ENCODE results near the gene AIP.
"Not testable (repeated sequence)": the region's sequence is repeated elsewhere in the genome, so short reads cannot be mapped to it uniquely, and the experiment has no call there.

AIP gene

DNA sequence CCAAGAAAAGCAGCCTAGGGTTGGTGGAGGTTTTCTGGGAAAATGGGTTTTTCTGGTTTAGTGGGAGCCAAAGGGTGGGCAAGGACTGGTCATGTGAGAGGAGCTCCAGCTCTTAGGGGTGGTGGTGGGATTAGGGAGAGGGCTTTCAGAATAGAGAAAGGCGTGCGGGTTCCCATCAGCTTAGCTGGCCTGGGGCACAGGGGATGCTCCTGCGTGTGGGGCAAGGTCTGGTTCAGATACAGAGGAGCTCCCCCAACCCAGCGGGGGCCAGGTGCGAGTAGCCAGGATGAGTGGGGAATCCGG is 14.4 kb upstream of the AIP start:
- FAIRE-seq (no peak), DNase-seq (ENCODE audit: low spot score) (no peak)

DNA sequence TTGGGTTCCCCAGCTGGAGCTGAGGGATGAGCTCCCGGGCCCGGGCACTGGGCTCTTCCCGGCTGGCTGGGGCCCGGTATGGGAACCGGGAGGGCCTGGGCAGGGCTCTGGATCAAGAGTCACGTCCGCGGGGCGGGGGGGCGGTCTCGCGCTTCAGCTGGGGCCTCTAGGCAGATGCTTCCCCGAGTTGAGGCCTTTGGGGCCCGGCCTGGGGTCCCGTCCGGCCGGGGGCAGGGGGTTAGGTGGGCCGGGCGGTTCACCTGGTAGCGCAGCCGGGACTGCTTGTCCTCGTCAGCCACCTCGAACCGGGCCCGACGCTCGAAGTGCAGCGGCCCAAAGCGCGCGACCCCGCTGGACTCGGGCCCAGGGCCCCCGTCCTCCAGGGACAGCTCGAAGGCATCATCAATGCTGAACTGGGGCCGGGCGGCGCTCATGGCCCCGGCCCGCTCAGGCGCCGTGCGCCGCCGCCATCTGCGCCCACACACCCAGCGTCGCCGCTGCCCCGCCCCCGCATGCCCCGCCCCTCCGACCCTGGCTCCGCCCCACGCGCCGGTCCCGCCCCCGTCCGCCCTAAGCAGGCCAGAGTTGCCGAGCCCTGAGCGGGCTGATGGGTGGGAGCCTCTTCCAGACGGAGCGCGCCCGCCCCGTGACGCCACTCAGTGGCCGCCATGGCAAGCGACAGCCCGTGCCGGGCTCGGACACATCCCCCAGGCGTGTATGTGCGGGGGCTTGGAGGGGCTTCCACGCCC is 13.9 kb upstream of the AIP start, which contains the start of gene TMEM134:
TSS of gene TMEM134 (minus strand) at position 493 of the 749 bp plus-strand sequence. CDS start at position 434, 59 bp downstream.
- FAIRE-seq: peak; percentile 87
- peak; percentile 98 for DNase-seq (ENCODE audit: low spot score)

GRCh38 chr11:67469508-67469811 is 13.4 kb upstream of the AIP start:
- FAIRE-seq (no peak), DNase-seq (ENCODE audit: low spot score) (no peak)

DNA sequence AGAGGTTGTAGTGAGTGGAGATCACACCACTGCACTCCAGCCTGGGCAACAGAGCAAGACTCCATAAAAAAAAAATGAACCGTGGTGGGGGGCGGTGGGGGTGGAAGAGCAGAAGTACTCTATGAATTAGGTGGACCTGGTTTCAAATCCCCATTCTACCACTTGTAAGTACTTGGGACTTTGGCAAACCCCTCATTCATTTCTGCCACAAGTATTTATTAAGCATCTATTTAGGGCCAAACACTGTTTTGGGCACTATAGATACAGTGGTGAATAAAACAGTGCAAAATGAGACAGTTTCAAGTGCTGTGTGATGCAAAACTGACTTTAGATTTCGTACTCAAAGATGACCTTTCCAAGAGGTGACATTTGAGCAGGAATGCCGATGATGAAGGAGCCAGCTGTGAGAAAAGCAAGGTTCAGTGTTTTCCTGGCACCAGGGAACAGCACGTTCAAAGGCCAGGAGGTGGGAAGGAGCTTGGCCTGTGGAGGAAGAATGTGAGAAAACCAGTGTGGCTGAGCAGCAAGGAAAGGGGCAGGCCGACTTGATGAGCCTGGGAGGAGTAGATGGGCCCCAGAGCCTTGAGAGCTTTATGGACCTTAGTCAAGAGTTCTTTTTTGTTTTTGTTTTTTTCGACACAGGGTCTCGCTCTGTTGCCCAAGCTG is 12.4 kb upstream of the AIP start:
- no peak for DNase-seq (ENCODE audit: low spot score)
- FAIRE-seq: no peak

DNA sequence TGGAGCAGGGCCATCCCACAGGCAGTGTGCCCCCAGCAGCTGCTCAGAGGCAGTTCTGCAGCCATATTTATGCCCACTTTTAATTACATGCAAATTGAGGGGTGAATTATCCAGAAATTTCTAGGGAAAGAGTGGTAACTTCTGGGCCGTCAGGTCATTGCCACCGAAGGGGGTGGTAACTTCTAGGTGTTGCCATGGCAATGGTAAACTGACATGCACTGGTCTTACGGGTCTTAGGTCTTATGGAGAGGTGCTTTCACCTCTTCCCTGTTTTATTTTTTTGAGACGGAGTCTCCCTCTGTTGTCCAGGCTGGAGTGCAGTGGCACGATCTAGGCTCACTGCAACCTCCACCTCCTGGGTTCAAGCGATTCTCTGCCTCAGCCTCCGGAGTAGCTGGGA is 9.9 kb upstream of the AIP start:
- FAIRE-seq: no peak
- no peak for DNase-seq (ENCODE audit: low spot score)

GRCh38 chr11:67476692-67477091 is 6.1 kb upstream of the AIP start:
- FAIRE-seq; DNase-seq (ENCODE audit: low spot score): not testable (repeated sequence)

GRCh38 chr11:67477344-67478050 is 5.3 kb upstream of the AIP start:
- FAIRE-seq; DNase-seq (ENCODE audit: low spot score): not testable (repeated sequence)

DNA sequence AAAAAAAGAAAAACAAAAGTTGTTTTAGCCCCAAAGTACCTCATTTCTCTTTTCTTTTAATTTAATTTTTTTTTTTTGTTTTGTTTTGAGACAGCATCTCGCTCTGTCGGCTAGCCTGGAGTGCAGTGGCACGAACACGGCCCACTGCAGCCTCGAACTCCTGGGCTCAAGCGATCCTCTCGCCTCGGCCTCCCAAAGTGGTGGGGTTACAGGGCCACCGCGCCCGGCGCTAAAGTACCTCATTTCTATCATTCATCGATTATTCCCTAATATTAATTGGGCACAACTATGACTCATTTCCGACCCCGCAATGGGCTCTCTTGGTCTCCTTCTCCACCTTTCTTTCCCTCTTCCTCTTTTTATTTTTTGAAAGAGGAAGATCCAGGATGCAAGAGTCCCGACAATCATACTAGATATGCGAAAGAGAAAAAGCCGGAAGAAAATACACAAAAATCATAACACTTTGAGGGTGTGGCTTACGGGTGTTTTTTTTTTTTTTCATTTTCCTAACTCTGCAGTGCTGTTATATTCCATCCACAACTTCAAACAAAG is 475 bp upstream of the AIP start:
- FAIRE-seq (no peak), DNase-seq (ENCODE audit: low spot score) (peak; percentile 19)

DNA sequence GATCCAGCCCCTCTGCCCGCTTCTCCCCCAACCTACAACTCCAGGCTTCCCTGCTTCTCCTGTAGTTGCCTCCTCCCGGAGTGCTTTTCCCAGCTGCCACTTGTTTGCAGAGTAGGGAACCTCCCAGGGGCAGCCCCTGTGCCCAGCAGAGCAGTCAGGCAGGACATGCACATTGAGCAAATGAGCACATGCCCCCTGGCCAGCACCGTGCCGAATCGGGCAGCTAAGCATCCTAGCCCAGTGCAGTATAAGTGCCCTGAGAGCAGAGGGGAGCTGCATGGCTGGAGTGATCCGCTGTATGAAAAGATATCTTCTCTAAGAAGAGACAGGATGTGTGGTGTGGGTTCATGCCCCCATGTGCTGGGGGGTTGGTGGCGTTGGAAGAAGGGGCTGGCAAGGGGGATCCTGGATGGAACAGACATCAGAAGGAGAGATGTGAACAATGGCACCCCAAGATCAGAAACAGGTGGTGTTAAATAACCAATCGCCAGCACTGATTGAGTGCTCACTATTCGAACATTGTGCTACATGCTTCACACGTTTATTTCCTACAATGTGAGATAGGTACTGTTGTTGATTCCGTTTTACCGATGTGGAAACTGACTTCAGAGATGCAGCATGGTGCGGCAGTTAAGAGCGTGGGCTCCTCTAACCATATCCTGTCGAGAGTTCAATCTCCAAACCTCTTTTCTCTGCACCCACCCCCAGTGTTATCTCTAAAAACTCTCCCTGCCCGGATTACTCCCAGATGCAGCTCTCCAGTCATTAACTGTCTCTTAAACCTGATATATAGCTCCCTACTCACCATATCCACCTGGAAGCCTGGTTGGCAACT is 1.2 kb downstream of the AIP start:
- DNase-seq (ENCODE audit: low spot score): no peak
- FAIRE-seq: no peak

DNA sequence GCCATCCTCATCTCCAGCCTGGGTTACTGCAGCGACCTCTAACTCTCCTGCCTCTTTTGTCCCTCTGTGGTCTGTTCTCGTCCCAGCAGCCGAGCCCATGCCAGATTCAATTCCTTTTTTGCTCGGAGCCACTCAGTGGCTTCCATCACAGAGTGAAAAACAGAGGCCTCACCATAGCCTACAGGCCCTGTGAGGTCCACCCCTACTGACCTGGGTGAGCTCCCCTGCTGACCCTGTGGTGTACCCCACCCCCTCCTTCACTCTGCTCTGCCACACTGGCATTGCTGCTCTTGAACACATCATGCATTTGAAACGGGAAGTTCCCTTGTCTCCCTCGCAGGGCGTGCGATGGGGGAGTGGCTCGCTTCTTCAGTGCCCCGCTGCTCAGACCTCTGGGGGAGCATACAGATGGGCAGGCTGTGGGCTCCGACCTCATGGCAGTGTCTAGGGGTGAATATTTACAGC is 2.1 kb downstream of the AIP start:
- DNase-seq (ENCODE audit: low spot score): no peak
- FAIRE-seq: no peak

- not testable (repeated sequence) for DNase-seq (ENCODE audit: low spot score); FAIRE-seq
These were observed 3.1 kb downstream of the AIP start for GRCh38 chr11:67485873-67486361.

- no peak for FAIRE-seq
These were observed 3.8 kb downstream of the AIP start for GRCh38 chr11:67486481-67487195.

GRCh38 chr11:67489203-67489884 is 6.5 kb downstream of the AIP start:
- DNase-seq (ENCODE audit: low spot score) (no peak), FAIRE-seq (no peak)

More at GRCh38 chr11:67486481-67487195, 3.8 kb downstream of the AIP start:
- no peak for DNase-seq (ENCODE audit: low spot score)

DNA sequence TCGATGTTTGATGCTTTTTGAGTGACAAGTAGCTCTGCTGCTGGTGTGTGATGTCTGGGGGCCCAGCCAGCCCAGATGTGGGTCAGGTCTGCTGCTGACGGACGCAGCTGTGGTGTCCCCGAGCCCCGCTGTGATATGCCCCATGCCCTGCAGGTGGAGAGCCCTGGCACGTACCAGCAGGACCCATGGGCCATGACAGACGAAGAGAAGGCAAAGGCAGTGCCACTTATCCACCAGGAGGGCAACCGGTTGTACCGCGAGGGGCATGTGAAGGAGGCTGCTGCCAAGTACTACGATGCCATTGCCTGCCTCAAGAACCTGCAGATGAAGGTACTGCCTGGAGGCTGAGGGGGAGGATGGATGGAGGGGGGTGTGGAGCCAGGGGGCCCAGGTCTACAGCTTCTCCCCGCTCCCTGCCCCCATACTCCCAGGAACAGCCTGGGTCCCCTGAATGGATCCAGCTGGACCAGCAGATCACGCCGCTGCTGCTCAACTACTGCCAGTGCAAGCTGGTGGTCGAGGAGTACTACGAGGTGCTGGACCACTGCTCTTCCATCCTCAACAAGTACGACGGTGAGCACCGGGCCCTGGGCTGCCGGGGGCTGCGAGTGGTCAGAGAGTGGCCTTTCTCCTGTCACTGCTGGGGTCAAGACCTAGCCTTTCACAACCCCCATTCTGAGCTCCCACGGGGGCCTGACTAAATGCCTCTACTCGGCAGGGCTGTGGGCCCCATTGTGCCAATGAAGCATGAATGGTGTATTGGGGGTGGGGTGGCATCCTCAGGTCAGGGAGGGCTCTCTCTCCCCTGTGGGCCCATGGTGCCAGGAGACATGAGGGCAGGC is 7.3 kb downstream of the AIP start:
- FAIRE-seq (peak; percentile 40), DNase-seq (ENCODE audit: low spot score) (no peak)

GRCh38 chr11:67490727-67491065 is 7.9 kb downstream of the AIP start:
- no peak for DNase-seq (ENCODE audit: low spot score)

DNA sequence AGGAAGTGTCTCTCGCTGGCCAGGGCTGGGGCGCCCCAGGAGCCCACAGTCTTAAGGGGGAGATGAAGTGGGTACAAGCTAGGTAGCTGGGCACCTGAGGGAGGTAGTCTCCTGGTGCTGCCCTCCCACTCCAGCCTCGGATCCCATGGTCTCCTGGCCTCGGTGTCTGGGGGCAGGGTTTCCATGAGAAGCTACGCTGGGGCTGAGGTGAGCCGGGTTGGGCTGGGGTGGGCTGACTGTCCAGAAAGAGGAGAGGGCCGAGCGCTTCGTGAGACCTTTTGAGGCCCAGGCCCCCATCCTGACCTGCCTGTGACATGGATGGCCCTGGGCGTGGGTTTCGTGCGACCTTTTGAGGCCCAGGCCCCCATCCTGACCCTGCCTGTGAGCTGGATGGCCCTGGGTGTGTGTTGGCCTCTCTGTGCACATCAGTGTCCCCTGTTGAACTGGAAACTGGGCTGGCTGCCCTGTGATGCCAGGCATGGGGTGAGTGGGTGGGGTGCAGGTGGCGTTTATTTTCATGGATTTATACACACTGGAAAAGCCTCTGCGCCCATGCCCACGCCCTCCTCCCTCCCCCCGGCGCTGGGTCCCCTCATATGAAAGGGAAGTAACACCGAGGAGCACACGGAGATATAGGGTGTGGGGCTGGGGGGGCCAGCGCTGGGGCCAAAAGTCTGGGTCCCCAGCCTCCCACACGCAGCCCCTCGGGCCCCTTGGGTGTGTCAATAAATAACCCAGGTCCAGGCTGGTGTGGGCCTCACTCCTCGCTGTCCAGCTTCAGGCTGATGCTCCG is 8.6 kb downstream of the AIP start:
- no peak for FAIRE-seq
- DNase-seq (ENCODE audit: low spot score): no peak

More at GRCh38 chr11:67490727-67491065, 7.9 kb downstream of the AIP start:
- no peak for FAIRE-seq

GRCh38 chr11:67492069-67492727 is 9.4 kb downstream of the AIP start:
- no peak for DNase-seq (ENCODE audit: low spot score)

More at GRCh38 chr11:67492069-67492727, 9.4 kb downstream of the AIP start:
- FAIRE-seq: no peak

Measured in urothelium cell line (cell line).